GM23248 (cell line): Measurements from ENCODE around the gene AP1G2. TPM values are rescaled to one million over a fixed set of nuclear protein-coding genes. Genes with fewer than 3 reads are reported as not detected.

ENCODE experiments used
- DNase-seq: peaks from one replicate; pipeline ENCODE4 v3.0.0-alpha.2; 2015
- H2AFZ ChIP-seq: fragments of 200-600 bp; sonication (generic); 2 replicates; pipeline ENCODE4 v1.6.1; 2016; ENCODE audit warnings: antibody characterized with exemption
- H3F3A ChIP-seq: fragments of 200-600 bp; sonication (generic); 2 replicates; pipeline ENCODE4 v1.6.1; 2016; ENCODE audit warnings: mild to moderate bottlenecking, antibody characterized with exemption, mixed run types; ENCODE audit not compliant: insufficient read depth
- H3K27ac ChIP-seq: fragments of 200-600 bp; sonication (generic); 2 replicates; pipeline ENCODE4 v1.5.1; 2016; ENCODE audit warnings: mild to moderate bottlenecking
- H3K27me3 ChIP-seq: fragments of 200-600 bp; sonication (generic); replicated peaks from 2 replicates; pipeline ENCODE4 v1.6.1; 2016; ENCODE audit warnings: mild to moderate bottlenecking; ENCODE audit not compliant: insufficient read depth
- H3K36me3 ChIP-seq: fragments of 200-600 bp; sonication (generic); 2 replicates; pipeline ENCODE4 v1.6.1; 2016; ENCODE audit warnings: low read depth, mild to moderate bottlenecking
- H3K4me1 ChIP-seq: fragments of 200-600 bp; sonication (generic); 2 replicates; pipeline ENCODE4 v1.6.1; 2016; ENCODE audit warnings: mild to moderate bottlenecking; ENCODE audit not compliant: insufficient read depth
- H3K4me2 ChIP-seq: fragments of 200-600 bp; sonication (generic); one replicate; pipeline ENCODE4 v1.6.1; 2016; ENCODE audit warnings: mild to moderate bottlenecking; ENCODE audit not compliant: unreplicated experiment
- H3K4me3 ChIP-seq: fragments of 200-600 bp; sonication (generic); 2 replicates; pipeline ENCODE4 v1.5.1; 2016; ENCODE audit warnings: mild to moderate bottlenecking
- H3K79me2 ChIP-seq: fragments of 200-600 bp; sonication (generic); 2 replicates; pipeline ENCODE4 v1.6.1; 2016; ENCODE audit warnings: mild to moderate bottlenecking; ENCODE audit not compliant: insufficient read depth
- H3K9ac ChIP-seq: fragments of 200-600 bp; sonication (generic); 2 replicates; pipeline ENCODE4 v1.6.1; 2016; ENCODE audit warnings: mild to moderate bottlenecking
- H3K9me2 ChIP-seq: fragments of 200-600 bp; sonication (generic); 2 replicates; pipeline ENCODE4 v1.6.1; 2016; ENCODE audit warnings: mixed run types, mild to moderate bottlenecking, moderate library complexity; ENCODE audit not compliant: insufficient read depth
- H3K9me3 ChIP-seq: fragments of 200-600 bp; sonication (generic); one replicate; pipeline ENCODE4 v1.6.1; 2017; ENCODE audit warnings: low read depth
- H4K20me1 ChIP-seq: fragments of 200-600 bp; sonication (generic); 2 replicates; pipeline ENCODE4 v1.6.0; 2016; ENCODE audit not compliant: insufficient read depth
- EZH2 ChIP-seq: fragments of 200-600 bp; sonication (generic); IDR thresholded peaks from 2 replicates; pipeline ENCODE4 v1.6.1; 2018; ENCODE audit warnings: antibody characterized with exemption, mild to moderate bottlenecking; ENCODE audit not compliant: insufficient read depth, poor library complexity, severe bottlenecking
- EZH2phosphoT487 ChIP-seq: fragments of 200-600 bp; sonication (generic); IDR thresholded peaks from 2 replicates; pipeline ENCODE4 v1.6.1; 2018; ENCODE audit warnings: antibody characterized with exemption, moderate library complexity, mild to moderate bottlenecking, low read depth; ENCODE audit not compliant: insufficient read depth
- WGBS, 2 experiments: methylation state at CpG; one replicate each; pipeline ENCODE4 v1.1.6; 2015 to 2017; ENCODE audit warnings: low lambda C conversion rate in 2 of 2, low coverage in 1 of 2; ENCODE audit errors: missing lambda C conversion rate in 2 of 2; 5-methylcytosine and 5-hydroxymethylcytosine counted together
- in situ Hi-C: fragments of 300-500 bp; cut with MboI; formaldehyde crosslinking; loops from 2 replicates; pipeline ENCODE4 v1.15.0; 2020
- polyA plus RNA-seq: library from polyadenylated mRNA; unstranded; fragments of >200 nt; fragmentation: Nextera tagmentation; extraction: Ambion mirVana; gene quantifications from 2 replicates; pipeline ENCODE4 v1.2.1, GENCODE V29; 2016
- total RNA-seq: library from RNA; depleted of rRNA; stranded (reverse); fragments of >200 nt; shearing (Covaris generic); gene quantifications from 2 replicates; pipeline ENCODE4 v1.2.3, GENCODE V29; 2014

The AP1G2 gene
- total and polyA plus RNA-seq, 2 experiments from 2014 or later: 10.2 to 13.7 TPM

DNA sequence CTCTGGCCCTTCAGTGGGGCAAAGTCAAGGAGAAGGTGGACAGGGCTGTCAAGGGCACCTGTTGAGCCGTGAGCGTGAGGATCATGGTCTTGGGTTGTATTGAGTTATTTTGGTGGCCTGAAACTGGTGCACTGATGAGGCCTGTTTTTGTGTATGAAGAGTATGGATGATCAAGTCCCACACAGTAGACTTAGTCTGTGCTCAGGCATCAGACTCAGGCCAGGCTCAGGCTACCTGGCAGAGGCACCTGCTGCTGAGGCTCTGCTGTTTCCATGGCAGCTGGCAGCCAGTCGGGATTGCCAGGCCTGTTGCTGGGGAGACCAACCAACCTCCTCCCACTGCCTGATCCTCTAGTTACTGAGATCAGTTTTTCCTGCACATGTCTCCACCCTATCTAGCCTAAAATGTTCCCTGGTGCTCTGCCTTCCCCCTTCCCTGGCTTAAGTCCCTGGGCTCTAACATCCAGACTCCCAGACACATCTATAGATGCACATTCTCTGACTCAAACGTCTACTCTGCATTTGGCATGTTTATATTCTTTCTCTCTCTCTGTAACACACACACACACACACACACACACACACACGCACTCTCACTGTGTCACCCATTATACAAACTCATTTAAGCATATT lies 5.9 kb upstream of the AP1G2 start:
- TF ChIP-seq EZH2phosphoT487 (no peak), EZH2 (no peak)
- no peaks in the 10 kb centered on the region for H4K20me1 ChIP-seq
- H3K9me3 ChIP-seq: no peaks in the 10 kb centered on the region
- DNase-seq: no peak
- WGBS, 2 experiments: 60 to 61% methylated on average over 5 of the region's 5 CpGs
- H3K27me3 ChIP-seq: peaks cover 43% of the 10 kb centered on the region
- H3K4me3 ChIP-seq: no peak overlapping the region
- H2AFZ ChIP-seq: no peak overlapping the region
- H3F3A ChIP-seq: no peaks in the 10 kb centered on the region
- H3K4me1 ChIP-seq: no peaks in the 10 kb centered on the region
- no peaks in the 10 kb centered on the region for H3K79me2 ChIP-seq
- no peaks in the 10 kb centered on the region for H3K9me2 ChIP-seq
- no peak overlapping the region for H3K9ac ChIP-seq
- H3K36me3 ChIP-seq: no peaks in the 10 kb centered on the region
- no peak overlapping the region for H3K27ac ChIP-seq
- in situ Hi-C loops: no loop called here
- no peak overlapping the region for H3K4me2 ChIP-seq

DNA sequence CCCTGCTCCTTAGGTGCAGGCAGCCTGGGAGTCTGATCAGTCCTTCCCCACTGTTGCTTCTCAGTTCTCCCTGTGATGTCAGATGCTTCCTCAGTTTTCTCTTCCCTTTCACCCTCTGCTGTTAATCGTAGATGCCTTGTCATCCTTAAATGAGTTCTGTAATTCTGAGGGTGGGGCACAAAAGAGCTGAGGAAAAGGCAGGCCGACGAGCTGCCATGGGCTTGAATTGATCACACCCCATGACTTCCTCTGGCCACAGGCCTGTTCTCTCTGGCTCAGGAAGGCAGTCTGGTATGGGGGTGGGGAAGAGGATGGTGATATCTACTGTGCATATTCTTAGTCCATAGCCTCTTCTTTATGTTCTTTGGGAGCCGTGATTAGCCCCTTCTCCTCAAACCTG lies 5.2 kb upstream of the AP1G2 start:
- no peak overlapping the region for H3K9ac ChIP-seq
- H3K27me3 ChIP-seq: peaks cover 37% of the 10 kb centered on the region
- H3K4me2 ChIP-seq: no peak overlapping the region
- H3K27ac ChIP-seq: no peak overlapping the region
- no peaks in the 10 kb centered on the region for H3K9me3 ChIP-seq
- H3K36me3 ChIP-seq: no peaks in the 10 kb centered on the region
- H4K20me1 ChIP-seq: no peaks in the 10 kb centered on the region
- 8 to 19% methylated on average over 4 of the region's 4 CpGs for WGBS, 2 experiments
- in situ Hi-C loops: no loop called here
- no peaks in the 10 kb centered on the region for H3K79me2 ChIP-seq
- no peak for TF ChIP-seq EZH2phosphoT487
- no peak for TF ChIP-seq EZH2
- H3K4me3 ChIP-seq: no peak overlapping the region
- DNase-seq: no peak
- H3K4me1 ChIP-seq: no peaks in the 10 kb centered on the region
- no peak overlapping the region for H2AFZ ChIP-seq
- no peaks in the 10 kb centered on the region for H3F3A ChIP-seq
- no peaks in the 10 kb centered on the region for H3K9me2 ChIP-seq

DNA sequence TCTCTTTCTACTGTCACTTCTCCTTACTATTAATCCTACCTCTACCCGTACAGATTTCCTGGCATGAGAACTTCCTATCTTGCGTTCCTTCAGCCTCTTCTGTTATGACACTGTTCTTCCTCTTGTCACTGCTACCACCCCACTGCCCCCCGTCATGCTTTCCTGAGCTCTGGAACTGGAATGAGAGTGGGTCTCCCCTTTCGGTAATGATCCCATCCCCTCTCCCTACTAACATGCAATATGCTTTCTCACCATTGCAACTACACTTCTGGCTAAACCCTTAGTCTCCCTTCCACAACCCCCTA lies 4.9 kb upstream of the AP1G2 start:
- H3K36me3 ChIP-seq: no peaks in the 10 kb centered on the region
- no peak for DNase-seq
- peaks cover 34% of the 10 kb centered on the region for H3K27me3 ChIP-seq
- TF ChIP-seq EZH2phosphoT487: no peak
- no peak overlapping the region for H3K4me2 ChIP-seq
- no peak overlapping the region for H3K9ac ChIP-seq
- no peaks in the 10 kb centered on the region for H3F3A ChIP-seq
- in situ Hi-C loops: no loop called here
- no peaks in the 10 kb centered on the region for H3K4me1 ChIP-seq
- no peak overlapping the region for H2AFZ ChIP-seq
- no peak overlapping the region for H3K4me3 ChIP-seq
- no peak overlapping the region for H3K27ac ChIP-seq
- WGBS, 2 experiments: 52 to 56% methylated on average over 4 of the region's 4 CpGs
- H3K9me3 ChIP-seq: no peaks in the 10 kb centered on the region
- no peaks in the 10 kb centered on the region for H3K79me2 ChIP-seq
- no peaks in the 10 kb centered on the region for H4K20me1 ChIP-seq
- H3K9me2 ChIP-seq: no peaks in the 10 kb centered on the region

DNA sequence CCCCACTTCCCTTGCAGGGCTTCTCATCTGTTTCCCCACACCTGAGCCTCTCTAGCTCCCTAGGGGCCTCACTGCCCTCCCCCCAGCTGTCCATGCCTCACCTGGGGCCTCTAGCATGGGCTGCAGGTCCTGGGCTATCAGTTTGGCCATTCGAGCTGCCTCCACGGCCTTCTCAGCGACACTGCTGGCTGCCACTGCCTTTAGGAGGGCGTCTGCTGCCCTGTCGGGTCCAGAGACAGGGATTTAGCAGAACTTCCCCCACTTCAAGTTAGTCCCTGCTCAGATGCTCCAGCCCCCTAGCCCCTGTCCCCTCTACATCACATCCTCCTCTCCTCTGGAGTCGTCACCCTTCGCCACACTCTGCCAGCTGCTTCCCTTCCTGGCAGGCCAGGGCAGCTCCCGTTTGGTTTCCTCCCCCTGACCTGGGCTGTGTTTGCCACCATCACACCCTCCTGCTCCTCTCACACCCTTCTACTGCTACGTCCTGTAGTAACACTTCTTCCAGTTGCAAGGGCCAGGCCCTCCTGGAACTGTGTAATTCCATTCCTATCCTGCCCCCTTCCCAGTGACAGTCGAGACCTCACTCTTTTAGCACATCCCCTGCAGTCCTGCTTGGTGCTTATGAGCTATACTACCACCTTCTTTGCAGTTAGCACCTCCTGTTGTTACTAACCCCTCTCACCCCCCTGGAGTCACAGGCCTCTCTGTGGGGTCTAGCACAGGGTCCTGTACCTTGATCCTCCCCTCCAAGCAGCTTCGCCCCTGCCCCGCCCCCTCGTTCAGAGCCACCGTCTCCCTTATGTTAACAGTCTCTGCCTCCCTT lies 4.3 kb upstream of the AP1G2 start:
- H3K79me2 ChIP-seq: no peaks in the 10 kb centered on the region
- in situ Hi-C loops: no loop called here
- H3F3A ChIP-seq: no peaks in the 10 kb centered on the region
- DNase-seq: no peak
- no peaks in the 10 kb centered on the region for H4K20me1 ChIP-seq
- H3K27me3 ChIP-seq: peaks cover 30% of the 10 kb centered on the region
- no peaks in the 10 kb centered on the region for H3K4me1 ChIP-seq
- 27 to 31% methylated on average over 12 to 14 of the region's 14 CpGs for WGBS, 2 experiments
- TF ChIP-seq EZH2phosphoT487 (no peak), EZH2 (no peak)
- no peak overlapping the region for H3K27ac ChIP-seq
- no peak overlapping the region for H2AFZ ChIP-seq
- H3K4me3 ChIP-seq: no peak overlapping the region
- no peaks in the 10 kb centered on the region for H3K9me2 ChIP-seq
- H3K36me3 ChIP-seq: no peaks in the 10 kb centered on the region
- H3K9me3 ChIP-seq: no peaks in the 10 kb centered on the region
- no peak overlapping the region for H3K4me2 ChIP-seq
- H3K9ac ChIP-seq: no peak overlapping the region
